Right lobe of liver (tissue), 4 donors: ENCODE results near the gene MAPK6.

Experiments used
- CTCF ChIP-seq, 4 donors: fragments of 200-600 bp in 3 of 4; fragments of 450-650 bp in 1 of 4; IDR thresholded peaks; one replicate each; pipeline versions ENCODE4 v1.5.1 to v1.8.0; 2016 to 2022; ENCODE audit warnings: antibody characterized with exemption in 4 of 4, mild to moderate bottlenecking in 2 of 4
- POLR2A ChIP-seq: fragments of 450-650 bp; IDR thresholded peaks from one replicate; pipeline ENCODE4 v1.6.1; 2017; ENCODE audit warnings: antibody characterized with exemption, mild to moderate bottlenecking
- donor health status: DM: no; HTN: no; CAD: no.
- donor health status: DM: no; HTN: no; CAD: no.
- donor health status: DM: no; HTN: yes; CAD: no.

DNA sequence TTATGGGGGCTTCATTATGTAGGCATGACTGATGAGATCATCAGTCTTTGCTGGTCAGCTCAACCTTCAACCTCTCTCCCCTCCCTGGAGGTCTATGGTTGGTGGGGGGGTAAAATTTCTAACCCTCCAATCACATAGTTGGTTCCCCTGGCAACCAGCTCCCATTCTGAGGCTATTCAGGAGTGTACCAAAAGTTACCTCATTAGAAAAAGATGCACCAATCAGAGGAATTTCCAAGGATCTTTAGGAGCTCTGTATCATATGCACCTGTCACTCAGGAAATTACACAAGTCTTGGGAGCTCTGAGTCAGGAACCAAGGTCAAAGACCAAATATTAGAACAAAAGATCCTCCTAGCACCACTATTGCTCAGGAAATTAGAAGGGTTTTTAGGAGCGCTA, 26.1 kb upstream of the MAPK6 start:
- TF ChIP-seq CTCF (IDR thresholded peaks at IDR 0.05) (no peak), POLR2A (no peak)
